Measurements from ENCODE around the gene DDX1. TPM values are rescaled to one million over a fixed set of nuclear protein-coding genes. Genes with fewer than 3 reads are reported as not detected.

Gene DDX1
- total and polyA plus RNA-seq, 2 of the 4 experiments (the other 2 are of a cell fraction): 73.6 to 74.9 TPM

GRCh38 chr2:15663802-15664201 lies 72.1 kb downstream of the DDX1 start:
- Histone ChIP-seq H4K5ac (ENCODE audit: low read depth, low read length) (no peak overlapping the region), H2BK120ac (ENCODE audit: low read depth, low read length) (no peak overlapping the region), H3K4me2 (ENCODE audit: low read depth, low read length) (no peak overlapping the region), H4K91ac (ENCODE audit: insufficient read depth, low read depth, low read length) (no peak overlapping the region), H3K14ac (replicated peaks; ENCODE audit: low read depth, low read length) (no peak overlapping the region), H3K36me3 (ENCODE audit: control insufficient read depth, insufficient read depth, low read length) (no peaks in the 10 kb centered on the region), H3K4me1 (ENCODE audit: control insufficient read depth, insufficient read depth, low read length) (no peaks in the 10 kb centered on the region), H3K27ac (ENCODE audit: insufficient read depth, low read length) (no peak overlapping the region), H3K9me3 (ENCODE audit: control insufficient read depth, insufficient read depth, low read length) (no peaks in the 10 kb centered on the region; the same call in 1 of the 2 replicates), H3K56ac (ENCODE audit: extremely low read depth, insufficient read depth, low read length) (no peak overlapping the region), H2AK5ac (ENCODE audit: low read depth, low read length) (no peak overlapping the region), H3K4me3 (ENCODE audit: insufficient read depth, low read depth, low read length) (no peak overlapping the region), H3K23ac (ENCODE audit: low read depth, low read length) (no peak overlapping the region), H3K4ac (ENCODE audit: low read depth, low read length) (no peak overlapping the region), H3K18ac (ENCODE audit: low read depth, low read length) (no peak overlapping the region), H4K20me1 (ENCODE audit: insufficient read depth, low read length) (no peaks in the 10 kb centered on the region), H3K9ac (ENCODE audit: low read depth, low read length) (no peak overlapping the region), H3K79me1 (ENCODE audit: low read depth in 1 of 2, low read length in 2 of 2) (no peaks in the 10 kb centered on the region), H2BK5ac (ENCODE audit: low read depth, low read length, poor library complexity, severe bottlenecking) (no peak overlapping the region), H4K8ac (ENCODE audit: low read depth in 2 of 2, low read length in 2 of 2) (no peak overlapping the region), H3K27me3 (ENCODE audit: control insufficient read depth, insufficient read depth, low read length) (no peaks in the 10 kb centered on the region), H3K9me1 (ENCODE audit: insufficient read depth, low read length) (no peaks in the 10 kb centered on the region), H2AK9ac (replicated peaks; ENCODE audit: low read depth, low read length, poor library complexity) (no peak overlapping the region), H2BK15ac (ENCODE audit: low read depth, low read length) (no peak overlapping the region), H2BK20ac (ENCODE audit: low read depth, low read length) (no peak overlapping the region), H2AFZ (replicated peaks; ENCODE audit: low read length, poor library complexity) (no peak overlapping the region)
- in situ Hi-C loops (cut with MboI; ENCODE audit: low sequenced_read_pairs) (no loop called here), intact Hi-C loops (cut with micrococcal nuclease) (no loop called here), dilution Hi-C loops (cut with HindIII; ENCODE audit: low sequenced_read_pairs, unreplicated experiment) (no loop called here)
- BruUV-seq (replicated peaks): no TSS peak
- CTCF ChIA-PET: no interaction called here
- DNase-seq: no peak
- POLR2A ChIA-PET (ENCODE audit: unreplicated experiment): no interaction called here
- ATAC-seq (ENCODE audit: low read depth): no peak
- 73% methylated on average over 2 of the region's 4 CpGs; no CpG with 5 or more reads in 1 of the 2 experiments for WGBS, 2 experiments (ENCODE audit: extremely low coverage in 2 of 2, insufficient read length in 1 of 2)
- TF ChIP-seq RCOR1 (IDR thresholded peaks at IDR 0.05; ENCODE audit: insufficient replicate concordance, low read length) (no peak), MAZ (IDR thresholded peaks at IDR 0.05; ENCODE audit: borderline replicate concordance, low read depth, low read length) (no peak), CEBPB (IDR thresholded peaks at IDR 0.05; ENCODE audit: low read depth, low read length) (no peak), FOS (IDR thresholded peaks at IDR 0.05; ENCODE audit: low read depth, low read length) (no peak), MAFK (IDR thresholded peaks at IDR 0.05; ENCODE audit: low read depth, low read length) (no peak), USF2 (IDR thresholded peaks at IDR 0.05; ENCODE audit: low read depth, low read length) (no peak), POLR2A (IDR thresholded peaks at IDR 0.05; ENCODE audit: low read depth, low read length) (no peak), RFX5 (IDR thresholded peaks at IDR 0.05; ENCODE audit: low read depth, low read length) (no peak), ELK1 (IDR thresholded peaks at IDR 0.05; ENCODE audit: borderline replicate concordance, low read depth, low read length) (no peak), CTCF (conservative IDR thresholded peaks at IDR 0.05; ENCODE audit: low read depth, low read length) (no peak), RAD21 (IDR thresholded peaks at IDR 0.05; ENCODE audit: low read length) (no peak), CHD1 (IDR thresholded peaks at IDR 0.05; ENCODE audit: low read depth, low read length) (no peak), BHLHE40 (IDR thresholded peaks at IDR 0.05; ENCODE audit: low read depth, low read length) (no peak), SMC3 (IDR thresholded peaks at IDR 0.05; ENCODE audit: low read depth, low read length) (no peak), NFE2L2 (IDR thresholded peaks at IDR 0.05; ENCODE audit: low read depth, low read length) (no peak)

All from IMR-90 (cell line).